H4 (cell line): ENCODE measurements around the gene SAP30L. TPM values are rescaled to one million over a fixed set of nuclear protein-coding genes. Genes with fewer than 3 reads are reported as not detected.
A peak's percentile ranks its signal among the peaks of the same experiment; 100 is the strongest.

ENCODE experiments used
- DNase-seq: peaks from one replicate; pipeline ENCODE4 v3.0.0-alpha.2; 2015; ENCODE audit warnings: low spot score
- total RNA-seq: library from RNA; depleted of rRNA; stranded (reverse); fragments of >200 nt; shearing (Covaris generic); gene quantifications from 2 replicates; pipeline ENCODE4 v1.2.3, GENCODE V29; 2014; rRNA removed

Gene SAP30L, protein sequence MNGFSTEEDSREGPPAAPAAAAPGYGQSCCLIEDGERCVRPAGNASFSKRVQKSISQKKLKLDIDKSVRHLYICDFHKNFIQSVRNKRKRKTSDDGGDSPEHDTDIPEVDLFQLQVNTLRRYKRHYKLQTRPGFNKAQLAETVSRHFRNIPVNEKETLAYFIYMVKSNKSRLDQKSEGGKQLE
- total RNA-seq, result 15.0 and 33.4 TPM in 2 replicates

DNA sequence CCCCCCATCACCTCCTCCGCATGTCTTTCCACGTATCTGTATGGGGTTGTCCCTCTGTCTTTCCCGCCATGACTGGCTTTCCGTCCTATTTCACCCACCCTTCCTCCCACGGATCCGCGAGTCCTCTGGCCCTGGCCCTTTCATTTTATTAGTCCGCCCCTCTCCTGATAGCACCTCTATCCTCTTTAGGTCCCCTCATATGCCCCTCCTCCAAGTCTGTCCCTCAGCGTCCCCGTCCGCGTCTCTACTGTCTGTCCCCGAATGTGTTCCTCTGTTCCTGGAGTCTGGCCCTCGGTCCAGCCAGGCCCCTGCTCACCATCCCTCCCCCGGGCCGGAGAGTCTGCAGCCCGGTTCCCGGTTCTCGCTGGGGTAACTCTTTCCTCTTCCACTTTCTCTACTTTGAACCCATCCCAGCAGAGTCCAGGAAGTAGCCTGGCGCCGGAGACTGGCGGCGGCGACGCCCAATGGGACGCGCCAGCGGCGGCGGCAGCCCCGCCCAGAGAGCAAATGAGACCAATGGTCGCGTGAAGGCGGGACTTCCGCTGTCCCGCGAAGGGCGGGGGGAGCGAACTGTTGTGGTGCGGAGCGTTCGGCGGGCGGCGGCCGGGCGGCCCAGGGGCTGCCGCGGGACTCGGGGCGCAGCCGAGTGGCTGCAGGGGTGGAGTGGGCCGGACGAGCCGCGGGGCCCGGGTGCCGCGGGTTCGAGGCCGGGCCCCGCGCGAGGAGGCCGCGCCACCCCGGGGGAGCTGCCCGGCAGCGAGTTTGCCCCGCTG is at the start of gene SAP30L:
TSS of gene SAP30L (plus strand) at position 576 of the 773 bp plus-strand sequence. CDS start 608 bp downstream, outside the sequence.
- peak; percentile 83 for DNase-seq

DNA sequence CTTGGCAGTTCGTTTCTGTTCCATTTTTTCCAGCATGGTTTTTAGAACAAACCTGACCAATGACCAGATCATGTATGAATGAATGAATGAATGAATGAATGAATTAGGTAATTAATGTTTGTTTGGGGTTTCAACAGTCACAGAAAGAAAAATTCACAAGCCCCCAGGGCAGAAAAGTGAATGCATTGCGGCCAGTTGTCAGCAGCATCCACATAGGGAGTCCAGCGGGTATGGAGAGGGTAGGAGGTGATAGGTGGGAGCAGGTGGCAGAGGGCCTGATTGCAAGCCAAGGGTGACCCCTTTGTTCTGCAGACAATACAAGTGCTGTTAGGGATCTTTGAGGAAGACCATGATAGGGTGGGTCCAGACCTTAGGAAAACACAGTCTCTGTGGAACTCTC is 49.7 kb upstream of the SAP30L start:
- no peak for DNase-seq

DNA sequence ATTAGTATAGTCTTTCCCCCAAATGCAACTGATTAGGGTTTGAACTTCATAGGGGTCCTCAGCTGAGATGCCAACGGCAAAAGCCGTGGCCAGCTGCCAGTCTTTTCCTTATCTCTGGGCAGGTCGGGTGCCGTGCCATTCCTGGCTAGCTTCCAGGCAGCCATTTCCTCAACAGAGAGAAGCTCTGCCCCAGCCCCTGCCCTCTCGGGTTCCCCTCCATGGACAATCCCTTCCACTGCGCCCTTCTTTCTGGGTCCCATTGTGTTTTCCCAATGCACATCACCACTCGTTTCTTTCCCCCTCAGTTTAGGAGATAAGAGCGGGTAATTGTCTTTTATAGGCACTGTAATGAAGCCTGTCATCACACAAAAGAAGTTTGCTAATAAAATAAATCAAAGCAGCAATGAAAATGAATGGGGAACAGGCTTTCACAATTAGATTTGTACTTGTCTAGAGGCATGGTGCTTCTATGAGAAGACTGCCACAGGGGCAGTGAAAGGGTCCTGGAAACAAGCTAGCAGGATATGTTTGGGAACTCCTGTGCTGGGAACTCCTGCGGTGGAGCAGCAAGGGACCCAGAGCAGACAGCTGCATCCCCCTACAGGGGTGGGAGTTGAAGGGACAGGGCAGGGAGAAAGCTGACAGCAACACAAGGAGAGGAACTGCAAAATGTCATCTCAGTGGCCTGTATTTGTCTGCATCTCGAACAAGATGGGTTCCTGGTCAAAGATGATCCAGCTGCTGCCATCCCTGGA is 48.0 kb upstream of the SAP30L start:
- no peak for DNase-seq

DNA sequence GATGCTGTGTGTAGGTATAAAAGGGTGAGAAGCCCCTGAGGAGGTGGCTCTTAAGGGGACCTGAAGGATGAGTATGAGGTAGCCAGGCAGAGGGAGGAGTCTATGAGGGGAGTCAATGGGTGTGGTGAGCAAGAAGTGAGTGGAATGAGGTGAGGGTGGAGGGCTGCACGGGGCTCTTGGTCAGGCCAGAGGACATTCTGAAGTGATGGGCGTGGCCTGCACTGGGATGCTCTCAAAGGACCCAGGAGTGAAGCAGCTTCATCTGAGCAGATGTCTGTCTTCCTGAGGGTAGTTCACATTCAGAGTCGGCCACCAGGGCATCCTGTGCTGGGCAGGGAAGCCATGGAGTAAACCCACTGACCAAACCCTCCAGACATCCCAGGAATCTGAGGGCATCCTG is 45.1 kb upstream of the SAP30L start:
- DNase-seq, result no peak

DNA sequence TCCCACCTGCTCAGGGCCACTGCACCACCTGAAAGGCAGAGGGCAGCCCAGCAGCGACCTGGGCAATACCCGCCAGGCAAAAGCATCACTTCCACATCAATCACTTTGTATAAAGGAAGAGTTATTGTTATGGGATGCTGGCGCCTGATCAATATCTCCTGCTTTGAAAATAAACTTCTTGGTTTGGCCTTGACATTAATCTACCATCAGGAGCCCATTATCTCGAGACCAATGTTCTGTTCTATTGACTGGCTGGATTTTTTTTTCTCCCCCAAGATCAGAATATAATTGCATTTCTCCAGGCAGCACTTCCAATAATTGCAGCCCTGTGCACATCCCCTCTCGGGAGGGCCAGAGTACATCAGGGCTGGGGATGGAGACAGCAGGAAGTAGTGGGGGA is 44.4 kb upstream of the SAP30L start:
- no peak for DNase-seq

DNA sequence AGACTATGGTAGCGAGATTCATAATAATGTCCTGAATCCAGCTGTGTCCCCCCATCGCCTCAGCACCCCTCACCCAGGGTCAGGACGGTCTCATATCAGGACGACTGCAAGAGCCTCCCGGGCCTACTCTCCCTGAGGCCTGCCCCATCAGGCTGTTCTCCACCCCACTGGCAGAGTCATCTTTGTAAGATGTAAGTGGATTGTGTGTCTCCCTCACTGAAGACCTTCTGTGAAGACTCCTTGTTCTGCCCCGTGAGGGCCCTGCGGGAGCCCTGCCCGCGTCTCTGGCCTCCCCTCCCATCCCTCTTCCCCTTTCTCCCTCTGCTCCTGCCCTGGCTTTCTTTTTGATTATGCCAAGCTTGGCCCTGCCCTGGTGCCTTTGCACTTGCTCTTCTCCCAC is 43.9 kb upstream of the SAP30L start:
- no peak for DNase-seq

DNA sequence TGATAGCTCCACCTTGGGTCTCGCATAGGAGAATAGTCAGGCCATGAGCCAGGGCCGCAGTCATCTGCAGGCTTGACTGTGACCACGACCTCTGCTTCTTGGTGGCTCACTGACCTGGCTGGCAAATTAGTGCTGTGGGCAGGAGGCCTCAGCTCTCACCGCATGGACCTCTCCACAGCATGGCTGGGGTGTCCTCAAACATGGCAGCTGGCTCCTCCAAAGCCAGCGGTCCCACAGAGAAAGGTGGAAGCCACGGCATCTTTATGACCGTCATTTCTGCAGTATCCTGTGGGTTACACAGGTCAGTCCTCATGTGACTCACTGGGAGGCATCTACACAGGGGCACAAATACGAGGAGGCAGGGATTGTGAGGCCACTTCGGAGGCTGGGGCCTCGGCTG is 43.2 kb upstream of the SAP30L start:
- no peak for DNase-seq

DNA sequence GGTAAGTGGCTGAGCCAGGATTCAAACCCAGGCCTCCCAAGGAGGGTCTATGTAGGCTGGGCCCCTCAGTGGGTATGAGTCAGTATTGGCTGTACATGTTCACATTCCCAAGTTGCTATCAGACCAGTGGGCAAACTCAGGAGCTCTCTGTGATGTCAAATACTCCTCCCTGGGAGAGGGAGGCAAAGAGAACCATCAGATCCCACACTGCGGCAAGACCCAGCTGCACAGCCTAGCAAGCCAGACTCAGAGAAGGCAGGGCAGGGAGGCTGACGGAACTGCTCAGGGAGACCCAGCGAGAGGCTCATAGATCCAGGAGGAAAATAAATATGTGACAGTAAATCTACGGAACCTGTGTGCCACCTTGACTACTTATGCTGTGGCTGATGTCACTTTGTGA is 42.6 kb upstream of the SAP30L start:
- no peak for DNase-seq

DNA sequence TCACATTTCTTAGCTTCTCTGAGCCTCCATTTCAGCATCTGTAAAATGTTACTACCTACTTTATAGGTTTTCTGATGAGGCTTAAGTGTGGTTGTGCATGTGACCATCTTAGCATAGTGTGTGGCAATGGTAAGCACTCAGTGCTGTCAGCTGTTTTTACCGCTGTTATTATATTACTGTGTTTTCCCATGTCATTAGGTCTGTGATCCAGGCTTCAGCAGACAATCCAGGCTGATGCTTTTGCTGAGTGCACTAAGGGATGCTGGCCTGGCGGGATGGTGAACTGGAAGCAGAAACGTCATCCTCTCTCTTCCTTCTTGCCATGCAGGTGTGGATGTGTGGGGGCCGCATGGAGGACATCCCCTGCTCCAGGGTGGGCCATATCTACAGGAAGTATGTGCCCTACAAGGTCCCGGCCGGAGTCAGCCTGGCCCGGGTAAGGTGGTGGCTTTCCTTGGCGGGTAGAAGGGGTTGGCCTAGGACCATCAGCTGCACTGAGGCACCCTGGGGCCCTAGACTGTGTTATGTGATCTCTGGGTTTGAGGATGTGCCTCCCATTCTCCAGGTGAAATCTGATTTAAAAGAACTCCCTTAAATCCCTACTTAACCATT is 41.9 kb upstream of the SAP30L start:
- DNase-seq, result no peak

DNA sequence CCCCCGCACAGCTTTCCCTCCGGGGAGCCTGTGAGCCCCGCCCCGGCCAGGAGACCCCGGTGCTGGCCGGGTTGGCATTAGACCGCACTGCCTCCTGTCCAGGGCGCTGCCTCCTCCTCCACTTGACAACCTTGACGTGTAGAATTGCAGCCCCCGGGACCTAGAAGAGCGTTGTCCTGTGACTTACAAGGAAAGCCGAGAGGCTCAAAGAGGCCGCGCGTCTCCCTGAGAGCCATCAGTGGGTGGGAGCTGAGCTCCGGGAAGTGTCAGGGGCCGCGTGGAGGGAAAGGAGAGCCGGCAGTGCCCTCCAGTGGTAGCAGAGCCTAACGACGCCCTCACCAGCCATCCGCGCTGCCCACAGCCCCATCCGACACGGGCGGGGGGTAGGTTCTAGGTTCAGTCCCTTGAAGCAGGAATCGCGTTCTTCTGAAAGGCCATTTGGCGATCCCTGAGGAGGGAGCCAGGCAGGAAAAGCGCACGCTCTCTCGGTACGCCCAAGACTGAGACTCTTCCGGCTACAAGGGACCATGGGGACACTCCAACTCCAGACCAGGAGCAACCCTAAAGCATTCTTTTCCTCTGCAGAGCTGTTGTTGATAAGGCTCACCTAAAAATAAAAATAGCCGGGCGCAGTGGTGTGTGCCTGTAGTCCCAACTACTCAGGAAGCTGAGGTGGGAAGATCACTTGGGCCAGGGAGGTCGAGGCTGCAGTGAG is 40.6 kb upstream of the SAP30L start:
- DNase-seq, result peak; percentile 75

DNA sequence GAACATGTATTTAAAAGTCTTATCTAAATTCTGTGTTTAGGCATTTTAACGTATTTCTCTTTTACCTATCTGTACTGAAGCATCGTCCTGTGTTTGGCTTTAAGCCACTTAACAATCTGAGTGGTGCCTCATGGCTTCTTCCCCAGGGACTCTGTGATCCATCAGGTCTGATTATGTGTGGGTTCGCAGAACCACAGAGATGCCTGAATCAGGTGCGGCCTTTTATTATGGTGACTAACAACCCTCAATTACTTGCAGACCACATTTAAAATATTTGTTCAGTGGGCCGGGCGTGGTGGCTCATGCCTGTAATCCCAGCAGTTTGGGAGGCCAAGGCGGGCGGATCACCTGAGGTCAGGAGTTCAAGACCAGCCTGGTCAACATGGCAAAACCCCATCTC is 39.6 kb upstream of the SAP30L start:
- peak; percentile 57 for DNase-seq

DNA sequence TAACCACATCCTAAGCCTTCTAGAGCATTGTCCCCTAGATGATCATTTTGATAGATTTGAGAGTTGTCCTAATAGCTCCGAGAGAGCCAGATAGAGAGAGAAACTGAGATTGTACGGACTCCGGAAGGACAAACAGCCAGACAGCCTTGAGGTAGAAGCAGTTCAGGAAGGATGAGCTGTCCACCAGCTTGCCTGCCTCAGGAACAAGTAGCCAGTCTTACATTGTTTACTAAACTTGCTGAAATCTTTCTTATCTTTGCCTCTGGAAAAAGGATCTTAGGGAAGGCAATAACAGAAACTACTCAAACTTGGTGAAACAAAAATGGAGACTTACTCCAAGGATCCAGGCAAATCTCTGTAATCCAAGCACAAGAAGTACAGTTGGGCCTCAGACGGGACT is 39.0 kb upstream of the SAP30L start:
- DNase-seq, result no peak

DNA sequence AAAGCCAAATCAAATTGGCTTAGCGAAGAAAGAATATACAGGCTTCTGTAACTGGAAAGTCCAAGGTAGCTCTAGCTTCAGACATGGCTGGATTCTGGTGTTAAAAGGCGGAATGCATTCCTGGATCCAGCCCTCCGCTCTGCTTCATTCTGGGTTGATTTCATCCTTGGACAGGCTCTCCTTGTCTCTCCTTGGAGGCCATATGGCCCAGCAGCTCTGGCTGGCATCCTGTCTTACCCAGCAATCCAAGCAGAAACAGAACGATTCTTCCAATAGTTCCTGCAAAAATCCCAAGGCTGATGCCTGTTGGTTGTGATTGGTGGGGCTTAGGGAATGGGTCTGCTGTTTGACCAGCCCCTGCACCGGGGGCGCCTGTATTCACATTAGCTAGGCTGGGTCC is 37.0 kb upstream of the SAP30L start:
- DNase-seq, result no peak

DNA sequence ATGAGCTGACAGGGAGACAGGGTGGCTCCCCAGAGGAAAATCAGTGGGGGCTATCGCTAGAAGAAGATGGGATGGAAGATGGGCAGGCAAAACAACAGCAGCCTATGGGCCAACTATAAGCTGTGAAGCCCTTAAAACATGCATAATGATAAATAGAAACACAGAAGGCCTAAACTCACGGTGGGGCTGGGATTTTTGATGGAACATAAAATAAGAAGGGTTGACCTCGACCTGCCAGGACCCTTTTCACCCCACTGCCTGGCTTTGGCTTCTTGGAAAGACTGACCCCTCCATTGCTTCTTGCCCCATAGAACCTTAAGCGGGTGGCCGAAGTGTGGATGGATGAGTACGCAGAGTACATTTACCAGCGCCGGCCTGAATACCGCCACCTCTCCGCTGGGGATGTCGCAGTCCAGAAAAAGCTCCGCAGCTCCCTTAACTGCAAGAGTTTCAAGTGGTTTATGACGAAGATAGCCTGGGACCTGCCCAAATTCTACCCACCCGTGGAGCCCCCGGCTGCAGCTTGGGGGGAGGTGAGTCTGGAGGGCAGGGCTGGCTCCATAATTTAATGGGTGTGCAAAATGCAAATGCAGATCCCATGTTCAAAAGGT is 36.5 kb upstream of the SAP30L start:
- no peak for DNase-seq

DNA sequence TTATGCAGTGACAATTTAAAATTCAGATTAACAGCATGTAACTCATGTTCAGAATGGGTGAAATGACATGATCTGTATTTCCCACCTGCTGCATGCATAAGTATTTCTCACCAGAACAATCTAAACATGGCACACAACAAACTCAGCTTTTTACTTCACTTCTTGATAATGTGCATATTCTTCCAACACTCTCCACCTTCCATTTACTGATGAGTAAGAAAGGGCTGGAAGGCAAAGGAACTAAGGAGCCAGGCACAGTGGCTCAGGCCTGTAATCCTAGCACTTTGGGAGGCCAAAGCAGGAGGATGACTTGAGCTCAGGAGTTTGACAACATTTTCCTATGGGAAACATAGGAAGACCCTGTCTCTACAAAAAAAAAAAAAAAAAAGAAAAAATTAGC is 35.8 kb upstream of the SAP30L start:
- DNase-seq, result no peak

DNA sequence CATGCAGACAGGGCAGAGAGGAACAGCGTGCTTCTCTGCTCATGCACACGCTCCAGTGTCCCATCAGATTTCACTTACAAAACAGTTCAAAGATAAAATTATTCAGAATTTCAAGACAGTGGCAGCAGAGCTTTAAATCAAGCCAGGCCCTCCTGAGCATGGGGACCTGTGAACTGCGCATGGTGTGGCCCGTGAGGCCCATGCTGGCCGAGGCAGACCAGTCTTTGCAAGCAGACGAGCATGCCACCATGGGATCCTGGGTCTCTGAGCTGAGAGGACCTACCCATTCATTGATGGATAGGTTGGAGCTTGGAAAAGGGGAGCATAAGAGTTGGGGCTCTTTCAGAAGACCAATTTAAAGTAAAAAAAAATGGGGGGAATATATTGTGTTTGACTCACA is 35.0 kb upstream of the SAP30L start:
- no peak for DNase-seq

DNA sequence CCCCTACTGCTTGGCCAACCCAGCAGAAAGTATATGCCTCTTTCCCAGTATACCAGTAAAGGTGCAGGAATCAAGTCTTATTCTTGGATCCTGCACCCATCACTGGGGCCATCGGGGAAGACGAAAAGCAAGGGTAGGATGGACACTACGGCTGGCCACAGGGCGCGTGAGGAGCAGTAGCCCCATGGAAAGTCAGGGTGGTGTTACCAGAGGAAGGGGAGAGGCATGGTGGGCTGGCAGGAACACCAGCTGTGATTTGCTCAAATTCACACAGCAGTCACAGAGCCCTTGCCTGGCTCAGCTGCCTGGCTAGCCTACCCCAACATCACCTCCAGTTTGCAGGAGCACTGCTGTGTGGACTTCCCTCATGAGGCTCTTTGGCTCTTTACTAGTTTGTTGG is 34.5 kb upstream of the SAP30L start:
- no peak for DNase-seq

DNA sequence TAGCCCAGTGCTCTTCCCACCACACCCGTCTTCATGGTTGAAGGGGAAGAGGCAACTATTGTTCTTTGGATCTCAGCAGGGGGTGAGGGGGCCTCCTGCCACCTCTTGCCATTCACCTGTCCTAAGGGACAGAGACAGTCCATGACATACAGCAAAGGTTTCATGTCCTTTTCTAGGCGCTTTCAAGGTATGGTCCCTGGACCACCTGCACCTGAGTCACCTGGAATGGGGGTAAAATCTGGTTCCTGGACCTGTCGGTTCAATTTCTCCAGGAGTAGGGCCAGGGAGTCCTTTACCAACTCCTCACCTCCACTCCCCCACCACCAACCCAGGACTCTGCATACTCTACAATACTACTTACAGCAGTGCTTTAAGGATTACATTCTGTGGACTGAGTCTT is 33.5 kb upstream of the SAP30L start:
- no peak for DNase-seq

DNA sequence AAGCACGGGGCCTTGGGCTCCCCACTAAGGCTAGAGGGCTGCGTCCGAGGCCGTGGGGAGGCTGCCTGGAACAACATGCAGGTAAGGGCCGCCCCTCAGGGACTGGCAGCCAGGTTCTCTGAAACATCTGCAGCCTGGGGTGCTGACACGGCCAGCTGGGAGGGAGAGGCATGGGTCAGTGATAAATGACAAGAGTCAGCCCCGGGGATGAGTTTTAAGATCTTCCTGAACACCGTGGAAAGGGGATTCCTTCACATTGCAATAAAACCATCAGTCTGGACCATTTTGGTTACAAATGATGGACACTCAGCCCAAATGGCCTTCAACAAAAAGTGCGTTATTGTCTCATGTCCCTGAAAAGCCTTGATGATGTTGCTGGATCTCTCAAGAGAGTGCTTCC is 32.9 kb upstream of the SAP30L start:
- DNase-seq, result no peak

DNA sequence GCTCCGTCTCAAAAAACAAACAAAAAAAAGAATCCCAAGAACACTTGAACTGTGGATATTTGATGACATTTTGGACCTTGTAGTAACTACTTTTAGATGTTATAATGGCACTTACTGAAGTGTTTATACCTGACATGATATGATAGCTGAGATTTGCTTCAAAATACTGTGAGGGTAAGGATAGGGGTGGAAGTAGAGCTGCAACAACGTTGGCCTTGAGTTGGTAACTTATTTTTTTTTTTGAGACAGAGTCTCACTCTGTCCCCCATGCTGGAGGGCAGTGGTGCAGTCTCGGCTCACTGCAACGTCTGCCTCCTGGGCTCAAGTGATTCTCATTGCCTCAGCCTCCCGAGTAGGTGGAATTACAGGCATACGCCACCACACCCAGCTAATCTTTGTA is 30.7 kb upstream of the SAP30L start:
- no peak for DNase-seq

DNA sequence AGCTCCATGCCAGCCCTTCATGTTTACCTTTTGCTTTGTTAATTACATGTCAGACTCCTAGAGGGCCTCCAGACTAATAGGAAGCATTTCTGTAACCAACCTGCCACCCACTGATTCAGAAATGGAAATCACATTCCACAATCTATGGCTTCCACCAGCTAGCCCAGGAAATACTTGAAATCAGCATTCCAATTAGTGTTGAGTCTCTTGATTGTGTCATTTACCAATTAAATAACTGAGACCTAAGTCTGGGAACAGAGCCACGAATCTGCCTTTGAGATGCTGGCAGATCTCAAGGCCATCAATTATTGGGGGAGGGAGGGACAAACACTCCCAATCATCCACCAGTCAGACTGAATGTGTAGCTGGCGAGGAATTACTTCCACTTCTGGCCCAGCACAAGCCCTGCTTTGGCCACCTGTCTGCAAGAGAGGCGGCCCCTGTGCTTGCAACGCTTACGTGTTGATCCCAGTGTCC is 27.4 kb upstream of the SAP30L start:
- no peak for DNase-seq
